ENCODE results near the gene HDAC4. TPM values are rescaled to one million over a fixed set of nuclear protein-coding genes. Genes with fewer than 3 reads are reported as not detected.

Gene HDAC4
- total RNA-seq, 2 donors from 2014 or later = 9.3 to 139 TPM

DNA sequence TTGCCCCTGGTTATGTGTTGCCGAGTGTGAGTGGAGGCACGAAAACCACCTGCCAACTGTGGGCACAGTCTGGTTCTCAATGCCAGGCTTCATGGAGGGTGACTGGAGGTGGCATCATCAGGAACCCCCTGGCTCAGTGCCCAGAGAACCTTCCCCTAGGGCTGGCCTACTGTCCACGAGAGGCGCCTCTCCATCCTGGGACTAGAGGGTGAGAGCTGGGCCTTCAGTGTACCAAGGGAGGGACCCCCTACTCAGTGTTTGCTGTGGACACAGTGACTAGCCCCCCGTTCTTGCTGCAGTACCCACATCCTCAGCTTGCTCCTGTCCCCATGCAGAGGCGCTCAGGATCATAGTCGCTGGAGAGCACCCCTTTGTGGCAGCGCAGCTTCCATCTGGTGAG lies 202.6 kb downstream of the HDAC4 start:
- Histone ChIP-seq H3K4me1 (no peaks in the 10 kb centered on the region), H3K4me3 (no peak overlapping the region), H3K9me3 (no peaks in the 10 kb centered on the region), H3K27me3 (no peaks in the 10 kb centered on the region), H3K27ac (no peak overlapping the region), H3K36me3 (replicated peaks in 1 of 2; ENCODE audit: insufficient read depth in 1 of 2, low read depth in 2 of 2) (no peaks in the 10 kb centered on the region)
- DNase-seq = peak in 2 of 4 donors; percentile 8 to 11
- intact Hi-C loops (cut with DNase I) = no loop called here
- no peak for TF ChIP-seq POLR2A (IDR thresholded peaks at IDR 0.05)
- TF ChIP-seq, protein P1, sequence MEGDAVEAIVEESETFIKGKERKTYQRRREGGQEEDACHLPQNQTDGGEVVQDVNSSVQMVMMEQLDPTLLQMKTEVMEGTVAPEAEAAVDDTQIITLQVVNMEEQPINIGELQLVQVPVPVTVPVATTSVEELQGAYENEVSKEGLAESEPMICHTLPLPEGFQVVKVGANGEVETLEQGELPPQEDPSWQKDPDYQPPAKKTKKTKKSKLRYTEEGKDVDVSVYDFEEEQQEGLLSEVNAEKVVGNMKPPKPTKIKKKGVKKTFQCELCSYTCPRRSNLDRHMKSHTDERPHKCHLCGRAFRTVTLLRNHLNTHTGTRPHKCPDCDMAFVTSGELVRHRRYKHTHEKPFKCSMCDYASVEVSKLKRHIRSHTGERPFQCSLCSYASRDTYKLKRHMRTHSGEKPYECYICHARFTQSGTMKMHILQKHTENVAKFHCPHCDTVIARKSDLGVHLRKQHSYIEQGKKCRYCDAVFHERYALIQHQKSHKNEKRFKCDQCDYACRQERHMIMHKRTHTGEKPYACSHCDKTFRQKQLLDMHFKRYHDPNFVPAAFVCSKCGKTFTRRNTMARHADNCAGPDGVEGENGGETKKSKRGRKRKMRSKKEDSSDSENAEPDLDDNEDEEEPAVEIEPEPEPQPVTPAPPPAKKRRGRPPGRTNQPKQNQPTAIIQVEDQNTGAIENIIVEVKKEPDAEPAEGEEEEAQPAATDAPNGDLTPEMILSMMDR (IDR thresholded peaks at IDR 0.05) = no peak
- ATAC-seq = no peak
- WGBS, 2 donors = 83 to 88% methylated on average over 8 of the region's 8 CpGs

- H3K4me1 ChIP-seq = no peaks in the 10 kb centered on the region
- intact Hi-C loops (cut with DNase I) = no loop called here
- no peaks in the 10 kb centered on the region for H3K27me3 ChIP-seq
- DNase-seq (peak in 2 of 4 donors; percentile 3 to 7), ATAC-seq (no peak)
- H3K4me3 ChIP-seq = no peak overlapping the region
- no peaks in the 10 kb centered on the region for H3K36me3 ChIP-seq (replicated peaks in 1 of 2; ENCODE audit: insufficient read depth in 1 of 2, low read depth in 2 of 2)
- 94% methylated on average over 18 to 19 of the region's 19 CpGs for WGBS, 2 donors
- TF ChIP-seq, protein P1 (IDR thresholded peaks at IDR 0.05) = no peak
- TF ChIP-seq POLR2A (IDR thresholded peaks at IDR 0.05) = no peak
- no peaks in the 10 kb centered on the region for H3K9me3 ChIP-seq
- H3K27ac ChIP-seq = no peak overlapping the region
Measured at GRCh38 chr2:239197146-239197545, 203.7 kb downstream of the HDAC4 start.

- intact Hi-C loops (cut with DNase I) = no loop called here
- TF ChIP-seq, protein P1 (IDR thresholded peaks at IDR 0.05) = no peak
- no peak for TF ChIP-seq POLR2A (IDR thresholded peaks at IDR 0.05)
- peak in 3 of 4 donors; percentile 3 to 8 (median 7) for DNase-seq
- no peaks in the 10 kb centered on the region for H3K27me3 ChIP-seq
- H3K36me3 ChIP-seq (replicated peaks in 1 of 2; ENCODE audit: insufficient read depth in 1 of 2, low read depth in 2 of 2) = no peaks in the 10 kb centered on the region
- 88 to 93% methylated on average over 10 to 17 of the region's 17 CpGs for WGBS, 2 donors
- H3K9me3 ChIP-seq = no peaks in the 10 kb centered on the region
- H3K4me3 ChIP-seq = no peak overlapping the region
- no peak for ATAC-seq
- no peaks in the 10 kb centered on the region for H3K4me1 ChIP-seq
- no peak overlapping the region for H3K27ac ChIP-seq
Measured at GRCh38 chr2:239196474-239197021, 204.3 kb downstream of the HDAC4 start.

- H3K27ac ChIP-seq = no peak overlapping the region
- H3K27me3 ChIP-seq = no peaks in the 10 kb centered on the region
- H3K4me3 ChIP-seq = no peak overlapping the region
- intact Hi-C loops (cut with DNase I) = no loop called here
- ATAC-seq = no peak
- H3K36me3 ChIP-seq (replicated peaks in 1 of 2; ENCODE audit: insufficient read depth in 1 of 2, low read depth in 2 of 2) = no peaks in the 10 kb centered on the region
- TF ChIP-seq, protein P1 (IDR thresholded peaks at IDR 0.05) = no peak
- TF ChIP-seq POLR2A (IDR thresholded peaks at IDR 0.05) = no peak
- DNase-seq = no peak
- H3K9me3 ChIP-seq = no peaks in the 10 kb centered on the region
- WGBS, 2 donors = 80 to 86% methylated on average over 4 of the region's 4 CpGs
- no peaks in the 10 kb centered on the region for H3K4me1 ChIP-seq
Measured at GRCh38 chr2:239195992-239196391, 204.8 kb downstream of the HDAC4 start.

GRCh38 chr2:239195318-239195871 lies 205.4 kb downstream of the HDAC4 start:
- Histone ChIP-seq H3K4me3 (no peak overlapping the region), H3K4me1 (no peaks in the 10 kb centered on the region), H3K27ac (no peak overlapping the region), H3K9me3 (no peaks in the 10 kb centered on the region), H3K27me3 (no peaks in the 10 kb centered on the region), H3K36me3 (replicated peaks in 1 of 2; ENCODE audit: insufficient read depth in 1 of 2, low read depth in 2 of 2) (no peaks in the 10 kb centered on the region)
- intact Hi-C loops (cut with DNase I) = no loop called here
- peak in 2 of 4 donors; percentile 2 to 4 for DNase-seq
- 83 to 84% methylated on average over 15 of the region's 15 CpGs for WGBS, 2 donors
- no peak for ATAC-seq
- TF ChIP-seq, protein P1 (IDR thresholded peaks at IDR 0.05) = no peak
- TF ChIP-seq POLR2A (IDR thresholded peaks at IDR 0.05) = no peak
